DOHH2 (cell line): ENCODE measurements around the gene RHOU.

ENCODE experiments used
- EZH2phosphoT487 ChIP-seq: fragments of 200-600 bp; sonication (generic); IDR thresholded peaks from 2 replicates; pipeline ENCODE4 v1.6.1; 2017; ENCODE audit warnings: borderline replicate concordance, mild to moderate bottlenecking, antibody characterized with exemption, low read length, moderate library complexity, mixed read lengths
- TF ChIP-seq, protein P1 (sequence below): fragments of 200-600 bp; sonication (generic); IDR thresholded peaks from one replicate; pipeline ENCODE4 v1.5.1; 2014; ENCODE audit warnings: antibody characterized with exemption, mild to moderate bottlenecking, low read depth, low read length; ENCODE audit not compliant: poor library complexity, severe bottlenecking

DNA sequence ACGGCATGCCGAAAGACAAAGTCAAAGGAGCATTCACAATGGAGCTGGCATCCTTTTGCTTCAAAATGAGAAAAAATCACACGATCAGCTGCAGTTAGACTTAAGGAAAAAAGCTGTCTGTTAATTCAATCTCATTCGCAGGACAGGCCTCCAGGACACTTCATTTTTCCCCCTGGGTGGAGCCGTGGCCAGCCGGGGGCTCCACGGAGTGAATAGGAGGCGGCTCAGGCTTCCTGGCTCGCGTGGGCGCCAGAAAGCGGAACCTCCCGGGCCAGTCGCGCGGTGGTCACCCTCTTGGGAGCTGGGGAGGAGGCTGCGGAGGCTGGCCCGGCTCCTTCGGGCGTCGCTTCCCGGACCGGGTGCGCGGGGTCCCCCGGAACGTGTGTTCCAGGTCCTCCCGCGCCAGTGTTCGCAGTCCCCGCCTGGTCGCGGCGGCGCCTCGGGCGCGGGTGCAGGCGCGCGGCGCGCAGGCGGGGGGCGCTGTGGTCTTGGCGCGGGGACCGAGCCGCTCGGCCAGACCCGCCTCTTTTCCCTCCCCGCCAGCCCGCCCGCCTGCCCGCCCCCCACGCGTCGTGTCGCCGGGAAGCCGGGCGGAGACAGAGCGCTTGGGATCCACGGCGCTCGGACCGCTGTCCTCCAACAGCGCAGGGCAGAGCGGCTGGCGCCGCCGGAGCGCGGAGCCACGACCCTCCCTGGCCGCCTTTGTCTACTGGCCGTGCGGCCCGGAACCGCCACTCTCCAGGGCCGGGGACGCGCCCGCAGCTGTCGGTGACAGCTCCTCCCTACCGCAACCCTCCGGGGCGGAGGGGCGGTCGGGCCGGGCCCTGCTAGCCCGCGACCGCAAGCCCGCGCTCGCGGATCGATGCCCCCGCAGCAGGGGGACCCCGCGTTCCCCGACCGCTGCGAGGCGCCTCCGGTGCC lies at the start of gene RHOU:
- TF ChIP-seq, protein P1, sequence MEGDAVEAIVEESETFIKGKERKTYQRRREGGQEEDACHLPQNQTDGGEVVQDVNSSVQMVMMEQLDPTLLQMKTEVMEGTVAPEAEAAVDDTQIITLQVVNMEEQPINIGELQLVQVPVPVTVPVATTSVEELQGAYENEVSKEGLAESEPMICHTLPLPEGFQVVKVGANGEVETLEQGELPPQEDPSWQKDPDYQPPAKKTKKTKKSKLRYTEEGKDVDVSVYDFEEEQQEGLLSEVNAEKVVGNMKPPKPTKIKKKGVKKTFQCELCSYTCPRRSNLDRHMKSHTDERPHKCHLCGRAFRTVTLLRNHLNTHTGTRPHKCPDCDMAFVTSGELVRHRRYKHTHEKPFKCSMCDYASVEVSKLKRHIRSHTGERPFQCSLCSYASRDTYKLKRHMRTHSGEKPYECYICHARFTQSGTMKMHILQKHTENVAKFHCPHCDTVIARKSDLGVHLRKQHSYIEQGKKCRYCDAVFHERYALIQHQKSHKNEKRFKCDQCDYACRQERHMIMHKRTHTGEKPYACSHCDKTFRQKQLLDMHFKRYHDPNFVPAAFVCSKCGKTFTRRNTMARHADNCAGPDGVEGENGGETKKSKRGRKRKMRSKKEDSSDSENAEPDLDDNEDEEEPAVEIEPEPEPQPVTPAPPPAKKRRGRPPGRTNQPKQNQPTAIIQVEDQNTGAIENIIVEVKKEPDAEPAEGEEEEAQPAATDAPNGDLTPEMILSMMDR, result no peak
- TF ChIP-seq EZH2phosphoT487, result no peak
